Esophagus squamous epithelium (tissue), 4 donors: ENCODE data around the gene OSGEPL1.

Experiments
- POLR2A ChIP-seq, 4 donors: fragments of 450-650 bp; IDR thresholded peaks; one replicate each; pipeline ENCODE4 v1.6.1; 2017; ENCODE audit warnings: antibody characterized with exemption in 4 of 4, mild to moderate bottlenecking in 4 of 4, moderate library complexity in 3 of 4
- TF ChIP-seq, protein P1 (sequence below), 6 experiments: fragments of 450-650 bp in 4 of 6; fragments of 200-600 bp in 2 of 6; sonication (generic) in 2 of 6; IDR thresholded peaks; one replicate each; pipeline ENCODE4 v1.5.1; 2016 to 2019; ENCODE audit warnings: antibody characterized with exemption in 6 of 6, mild to moderate bottlenecking in 4 of 6, moderate library complexity in 4 of 6

DNA sequence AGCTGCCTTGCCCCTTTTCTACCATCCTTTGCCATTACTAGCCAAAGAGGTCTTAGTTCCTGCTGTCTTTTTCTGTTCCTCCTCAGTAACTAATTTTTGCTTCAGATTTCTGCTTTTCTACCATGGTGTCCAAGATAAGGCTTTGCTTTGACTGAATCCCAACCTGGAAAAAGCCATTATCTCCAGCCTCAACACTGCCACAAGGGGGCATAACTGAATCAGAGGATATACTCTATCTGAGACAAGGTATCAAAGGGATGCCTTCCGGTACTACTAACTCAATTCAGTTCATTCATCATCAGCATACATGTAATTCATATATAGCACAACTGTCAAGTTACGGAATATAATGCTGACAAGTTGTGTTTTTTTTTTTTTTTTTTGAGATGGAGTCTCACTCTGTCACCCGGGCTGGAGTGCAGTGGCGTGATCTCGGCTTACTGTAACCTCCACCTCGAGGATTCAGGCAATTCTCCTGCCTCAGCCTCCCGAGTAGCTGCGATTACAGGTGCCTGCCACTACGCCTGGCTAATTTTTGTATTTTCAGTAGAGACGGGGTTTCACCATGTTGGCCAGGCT, 11.4 kb downstream of the OSGEPL1 start:
- TF ChIP-seq, protein P1, sequence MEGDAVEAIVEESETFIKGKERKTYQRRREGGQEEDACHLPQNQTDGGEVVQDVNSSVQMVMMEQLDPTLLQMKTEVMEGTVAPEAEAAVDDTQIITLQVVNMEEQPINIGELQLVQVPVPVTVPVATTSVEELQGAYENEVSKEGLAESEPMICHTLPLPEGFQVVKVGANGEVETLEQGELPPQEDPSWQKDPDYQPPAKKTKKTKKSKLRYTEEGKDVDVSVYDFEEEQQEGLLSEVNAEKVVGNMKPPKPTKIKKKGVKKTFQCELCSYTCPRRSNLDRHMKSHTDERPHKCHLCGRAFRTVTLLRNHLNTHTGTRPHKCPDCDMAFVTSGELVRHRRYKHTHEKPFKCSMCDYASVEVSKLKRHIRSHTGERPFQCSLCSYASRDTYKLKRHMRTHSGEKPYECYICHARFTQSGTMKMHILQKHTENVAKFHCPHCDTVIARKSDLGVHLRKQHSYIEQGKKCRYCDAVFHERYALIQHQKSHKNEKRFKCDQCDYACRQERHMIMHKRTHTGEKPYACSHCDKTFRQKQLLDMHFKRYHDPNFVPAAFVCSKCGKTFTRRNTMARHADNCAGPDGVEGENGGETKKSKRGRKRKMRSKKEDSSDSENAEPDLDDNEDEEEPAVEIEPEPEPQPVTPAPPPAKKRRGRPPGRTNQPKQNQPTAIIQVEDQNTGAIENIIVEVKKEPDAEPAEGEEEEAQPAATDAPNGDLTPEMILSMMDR (IDR thresholded peaks at IDR 0.05), result peak in 5 of 6 experiments; percentile 44 to 64 (median 48)
- TF ChIP-seq POLR2A (IDR thresholded peaks at IDR 0.05), result no peak
